Activated B cell treated with CpG ODN at 0.5 μM for 24 hours (primary cell): ENCODE results near the gene SAE1. TPM values are rescaled to one million over a fixed set of nuclear protein-coding genes. Genes with fewer than 3 reads are reported as not detected.

Source experiments
- ATAC-seq: fragments of 200-7000 bp; cut with Tn5 transposase; one replicate; pipeline ENCODE4 v1.10.0; 2021; ENCODE audit warnings: low read depth, mild to moderate bottlenecking, moderate library complexity
- CTCF ChIA-PET: fragments of 350-600 bp; sonication (Branson Sonifier 250); formaldehyde crosslinking; loops from one replicate; lab custom pipeline; 2021; ENCODE audit warnings: antibody characterized with exemption; lab: Charles Lee
- POLR2A ChIA-PET: fragments of 350-600 bp; sonication (Branson Sonifier 250); formaldehyde crosslinking; loops from one replicate; lab custom pipeline; 2021; ENCODE audit warnings: antibody characterized with exemption; lab: Charles Lee
- DNase-seq: peaks from one replicate; pipeline ENCODE4 v3.0.0; 2022
- H3K27ac Mint-ChIP-seq: one replicate; pipeline ENCODE4 v1.8.0; 2020; ENCODE audit warnings: mixed read lengths
- H3K27me3 Mint-ChIP-seq: one replicate; pipeline ENCODE4 v1.8.0; 2021; ENCODE audit warnings: mixed read lengths
- H3K36me3 Mint-ChIP-seq: one replicate; pipeline ENCODE4 v1.8.0; 2021; ENCODE audit warnings: low read depth, mixed read lengths
- H3K4me1 Mint-ChIP-seq: one replicate; pipeline ENCODE4 v1.8.0; 2021; ENCODE audit warnings: mixed read lengths
- H3K4me3 Mint-ChIP-seq: one replicate; pipeline ENCODE4 v1.8.0; 2020; ENCODE audit warnings: mild to moderate bottlenecking, mixed read lengths
- H3K9me3 Mint-ChIP-seq: one replicate; pipeline ENCODE4 v1.8.0; 2020; ENCODE audit warnings: mixed read lengths
- intact Hi-C: fragments of 100-400 bp; cut with micrococcal nuclease; formaldehyde crosslinking; loops from one replicate; pipeline ENCODE4 v1.15.1; 2024
- total RNA-seq: library from RNA; stranded (reverse); gene quantifications from 2 replicates; pipeline ENCODE4 v1.2.3, GENCODE V29; 2022
- TF ChIP-seq, protein P1 (sequence below): fragments of 200-600 bp; IDR thresholded peaks from one replicate; pipeline ENCODE4 v1.8.0; 2022; ENCODE audit warnings: antibody characterized with exemption, mild to moderate bottlenecking

The SAE1 gene
- total RNA-seq, 1 donor from 2014 or later, result 67.4 TPM

DNA sequence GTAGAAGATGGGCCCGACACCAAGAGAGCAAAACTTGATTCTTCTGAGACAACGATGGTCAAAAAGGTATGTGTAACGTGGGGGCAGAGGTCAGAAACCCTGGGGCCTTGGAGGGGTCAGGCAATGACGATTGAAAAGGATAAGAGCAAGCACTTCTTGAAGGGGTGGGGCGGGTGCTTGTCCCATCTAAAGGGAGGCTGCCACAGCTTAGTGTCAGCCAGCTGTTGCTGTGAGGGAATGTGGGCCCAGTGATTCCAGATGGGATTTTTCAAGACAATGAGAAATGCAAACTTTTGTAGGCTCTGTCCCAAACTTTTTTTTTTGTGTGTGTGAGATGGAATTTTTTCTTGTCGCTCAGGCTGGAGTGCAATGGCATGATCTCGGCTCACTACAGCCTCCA, 24.5 kb downstream of the SAE1 start:
- TF ChIP-seq, protein P1, sequence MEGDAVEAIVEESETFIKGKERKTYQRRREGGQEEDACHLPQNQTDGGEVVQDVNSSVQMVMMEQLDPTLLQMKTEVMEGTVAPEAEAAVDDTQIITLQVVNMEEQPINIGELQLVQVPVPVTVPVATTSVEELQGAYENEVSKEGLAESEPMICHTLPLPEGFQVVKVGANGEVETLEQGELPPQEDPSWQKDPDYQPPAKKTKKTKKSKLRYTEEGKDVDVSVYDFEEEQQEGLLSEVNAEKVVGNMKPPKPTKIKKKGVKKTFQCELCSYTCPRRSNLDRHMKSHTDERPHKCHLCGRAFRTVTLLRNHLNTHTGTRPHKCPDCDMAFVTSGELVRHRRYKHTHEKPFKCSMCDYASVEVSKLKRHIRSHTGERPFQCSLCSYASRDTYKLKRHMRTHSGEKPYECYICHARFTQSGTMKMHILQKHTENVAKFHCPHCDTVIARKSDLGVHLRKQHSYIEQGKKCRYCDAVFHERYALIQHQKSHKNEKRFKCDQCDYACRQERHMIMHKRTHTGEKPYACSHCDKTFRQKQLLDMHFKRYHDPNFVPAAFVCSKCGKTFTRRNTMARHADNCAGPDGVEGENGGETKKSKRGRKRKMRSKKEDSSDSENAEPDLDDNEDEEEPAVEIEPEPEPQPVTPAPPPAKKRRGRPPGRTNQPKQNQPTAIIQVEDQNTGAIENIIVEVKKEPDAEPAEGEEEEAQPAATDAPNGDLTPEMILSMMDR, result no peak
- H3K9me3 Mint-ChIP-seq, result no peaks in the 10 kb centered on the region
- ChIA-PET POLR2A (interaction anchor here (0.6 kb wide), 1 partner anchor 464 kb away, joined by 3 read pairs; no protein-coding TSS in a partner anchor), CTCF (interaction anchor here (1.0 to 1.1 kb wide), 2 partner anchors 24 to 92 kb away, joined by 3 to 5 read pairs; partner anchors contain the start of gene SAE1)
- H3K4me3 Mint-ChIP-seq, result no peak overlapping the region
- DNase-seq (no peak), ATAC-seq (no peak)
- H3K27me3 Mint-ChIP-seq, result no peaks in the 10 kb centered on the region
- peaks cover 32% of the 10 kb centered on the region for H3K4me1 Mint-ChIP-seq
- H3K27ac Mint-ChIP-seq, result no peak overlapping the region
- intact Hi-C loops, result loop anchor here (5.0 kb wide), 1 partner anchor 37 kb away; no protein-coding TSS in a partner anchor
- H3K36me3 Mint-ChIP-seq, result peaks cover 74% of the 10 kb centered on the region

DNA sequence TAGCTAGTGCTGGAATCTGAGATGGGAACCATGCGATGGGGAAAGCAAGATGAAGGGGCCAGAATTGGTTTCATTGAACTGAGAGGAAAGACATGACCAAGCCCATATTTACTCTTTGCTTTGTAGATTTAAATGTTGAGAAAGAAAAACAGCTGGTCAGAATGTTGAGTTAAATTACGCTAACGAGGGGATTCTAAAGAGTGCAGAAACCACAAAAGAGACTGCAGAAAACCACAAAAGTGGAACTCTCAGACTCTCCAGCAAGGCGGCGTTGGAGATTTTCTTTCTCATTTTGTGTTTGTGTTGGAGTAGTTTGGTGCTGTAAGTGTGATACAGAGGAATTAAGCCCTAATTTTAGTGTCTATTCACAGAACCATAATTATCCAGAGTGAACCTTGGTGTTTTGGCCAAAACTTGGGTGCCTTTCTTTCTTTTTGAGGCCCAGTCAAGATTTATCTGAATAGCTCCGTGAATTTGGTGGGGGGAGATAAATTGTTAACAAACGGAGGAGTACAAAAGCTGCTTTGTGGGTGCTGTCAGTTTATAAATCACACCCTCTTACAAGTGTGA, 26.3 kb downstream of the SAE1 start:
- no peak for DNase-seq
- no peaks in the 10 kb centered on the region for H3K9me3 Mint-ChIP-seq
- peak overlapping the region; percentile 75 for H3K27ac Mint-ChIP-seq
- ChIA-PET CTCF (interaction anchor here (1.0 to 3.6 kb wide), 5 partner anchors 21 to 90 kb away, joined by 3 to 17 read pairs (median 6); no protein-coding TSS in a partner anchor), POLR2A (interaction anchor here (0.6 to 2.5 kb wide), 9 partner anchors 26 to 99 kb away, joined by 3 to 13 read pairs (median 4); partner anchors contain the start of genes CCDC9 and ZC3H4)
- H3K4me1 Mint-ChIP-seq, result peaks cover 32% of the 10 kb centered on the region
- peak overlapping the region; percentile 55 for H3K4me3 Mint-ChIP-seq
- no peaks in the 10 kb centered on the region for H3K27me3 Mint-ChIP-seq
- intact Hi-C loops, result loop anchor here (5.0 kb wide), 1 partner anchor 35 kb away; no protein-coding TSS in a partner anchor
- H3K36me3 Mint-ChIP-seq, result peaks cover 66% of the 10 kb centered on the region
- peak; percentile 45 for ATAC-seq
- TF ChIP-seq, protein P1, result no peak

DNA sequence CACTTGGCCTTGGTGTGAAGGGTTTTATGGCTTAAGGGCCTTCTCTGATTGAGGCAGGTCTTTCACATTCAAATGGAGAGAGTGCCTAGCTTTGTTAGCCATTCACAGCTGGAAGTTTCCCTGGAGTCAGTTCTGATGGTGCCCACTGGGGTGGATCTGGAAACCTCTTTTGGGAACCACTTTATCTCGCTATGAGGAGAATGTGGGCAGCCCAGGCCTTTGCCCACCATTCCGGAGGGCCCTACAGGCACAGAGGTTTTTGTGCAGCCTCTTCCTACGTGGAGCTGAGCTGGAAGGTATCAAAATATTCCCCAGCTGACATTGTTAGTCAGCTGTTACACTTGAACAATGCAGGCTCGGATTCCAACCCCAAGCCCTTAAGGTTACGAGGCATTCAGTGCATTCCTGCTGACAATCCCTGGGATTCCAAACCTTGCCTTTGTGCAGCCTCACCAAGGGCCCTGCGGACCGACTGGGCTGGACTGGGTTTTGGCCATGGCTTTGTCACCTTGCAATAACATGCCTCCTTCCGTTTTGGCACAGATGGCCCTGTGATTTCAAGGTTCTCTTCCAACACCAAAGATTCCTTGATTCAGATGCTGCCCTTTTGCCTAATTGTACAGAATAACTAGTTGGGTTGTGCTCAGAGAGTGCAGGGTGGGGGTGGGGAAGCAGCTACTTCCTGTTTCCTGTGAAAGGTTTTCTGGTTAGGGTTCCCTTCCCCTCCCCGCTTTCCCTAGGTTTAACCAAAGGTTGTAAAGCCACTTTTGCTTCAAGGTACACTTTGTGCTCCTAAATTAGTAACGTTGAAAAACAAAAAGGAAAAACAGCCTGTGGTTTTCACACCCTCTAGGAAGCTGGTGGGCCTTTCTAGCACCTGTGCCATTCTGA, 27.0 kb downstream of the SAE1 start:
- TF ChIP-seq, protein P1, result no peak
- Mint-ChIP-seq H3K4me3 (peak overlapping the region; percentile 41), H3K27ac (peak overlapping the region; percentile 75), H3K27me3 (no peaks in the 10 kb centered on the region), H3K36me3 (peaks cover 60% of the 10 kb centered on the region), H3K9me3 (no peaks in the 10 kb centered on the region), H3K4me1 (peaks cover 32% of the 10 kb centered on the region)
- CTCF ChIA-PET, result interaction anchor here (0.9 to 3.6 kb wide), 8 partner anchors 20 to 144 kb away, joined by 3 to 17 read pairs (median 3); no protein-coding TSS in a partner anchor
- POLR2A ChIA-PET, result interaction anchor here (0.6 to 2.5 kb wide), 10 partner anchors 27 to 116 kb away, joined by 3 to 13 read pairs (median 6); partner anchors contain the start of genes CCDC9, SAE1 and ZC3H4
- ATAC-seq (peak; percentile 47), DNase-seq (no peak)
- intact Hi-C loops, result loop anchor here (5.0 kb wide), 1 partner anchor 35 kb away; no protein-coding TSS in a partner anchor

DNA sequence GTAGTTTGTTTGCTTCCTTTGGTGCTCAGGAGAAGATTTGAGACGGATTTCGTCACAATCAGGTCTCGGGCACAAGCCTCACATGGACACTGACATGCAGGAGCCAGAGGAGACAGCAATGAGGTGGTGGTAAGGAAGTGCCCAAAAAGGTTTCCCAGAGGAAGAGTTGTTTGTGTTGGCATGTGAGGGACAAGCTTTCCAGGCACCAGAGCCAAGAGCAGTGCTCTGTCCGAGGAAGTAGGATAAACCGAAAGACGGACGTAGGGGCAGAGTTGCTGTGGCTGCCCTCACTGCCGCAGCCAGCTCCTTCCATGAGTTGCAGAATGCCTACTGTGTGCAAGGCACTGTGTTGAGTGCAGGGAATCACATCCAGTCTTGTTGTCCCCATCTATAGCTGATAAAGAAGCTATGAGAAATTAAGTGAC, 27.7 kb downstream of the SAE1 start:
- TF ChIP-seq, protein P1, result no peak
- ChIA-PET CTCF (interaction anchor here (0.9 to 3.6 kb wide), 4 partner anchors 28 to 145 kb away, joined by 3 to 17 read pairs (median 3); no protein-coding TSS in a partner anchor), POLR2A (interaction anchor here (1.0 to 2.5 kb wide), 5 partner anchors 28 to 115 kb away, joined by 3 to 13 read pairs (median 6); partner anchors contain the start of genes CCDC9 and ZC3H4)
- intact Hi-C loops, result loop anchor here (5.0 kb wide), 1 partner anchor 34 kb away; no protein-coding TSS in a partner anchor
- DNase-seq (no peak), ATAC-seq (no peak)
- Mint-ChIP-seq H3K4me3 (peak overlapping the region; percentile 41), H3K27ac (peak overlapping the region; percentile 73), H3K4me1 (peaks cover 32% of the 10 kb centered on the region), H3K36me3 (peaks cover 53% of the 10 kb centered on the region), H3K27me3 (no peaks in the 10 kb centered on the region), H3K9me3 (no peaks in the 10 kb centered on the region)
